Vagina (tissue), 2 donors: ENCODE measurements around the gene MACF1.

Experiments used
- POLR2AphosphoS5 ChIP-seq, 2 donors: sonication (generic); formaldehyde crosslinking; IDR thresholded peaks; one replicate each; pipeline ENCODE4 v1.9.0; 2017; ENCODE audit warnings: antibody characterized with exemption in 2 of 2, mild to moderate bottlenecking in 2 of 2, low read depth in 1 of 2; ENCODE audit not compliant: insufficient read depth in 1 of 2
- TF ChIP-seq, protein P1 (sequence below), 3 experiments: fragments of 450-650 bp in 2 of 3; fragments of 200-600 bp in 1 of 3; sonication (generic) in 1 of 3; IDR thresholded peaks; one replicate each; pipeline ENCODE4 v1.5.1; 2017 to 2019; ENCODE audit warnings: antibody characterized with exemption in 3 of 3, mild to moderate bottlenecking in 2 of 3, moderate library complexity in 2 of 3

DNA sequence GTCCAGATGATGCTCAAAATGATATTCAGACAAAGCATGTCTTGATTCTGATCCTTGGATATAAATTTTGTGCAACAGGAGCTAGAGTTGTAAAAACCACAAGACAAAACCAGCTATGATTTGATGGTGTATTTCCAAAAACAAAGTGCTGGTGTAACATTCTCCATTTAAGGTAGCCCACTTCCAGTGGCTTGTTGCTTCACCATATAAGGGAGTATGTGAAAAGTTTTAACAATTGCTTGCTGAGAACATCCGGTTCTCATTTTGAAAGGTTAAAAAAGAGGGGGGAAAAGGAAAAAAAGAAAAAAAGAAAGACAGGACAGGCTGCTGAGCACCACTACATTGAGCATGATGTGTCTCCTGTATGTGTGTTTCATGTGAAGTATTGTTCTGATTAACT, 123.6 kb downstream of the MACF1 start:
- TF ChIP-seq, protein P1, sequence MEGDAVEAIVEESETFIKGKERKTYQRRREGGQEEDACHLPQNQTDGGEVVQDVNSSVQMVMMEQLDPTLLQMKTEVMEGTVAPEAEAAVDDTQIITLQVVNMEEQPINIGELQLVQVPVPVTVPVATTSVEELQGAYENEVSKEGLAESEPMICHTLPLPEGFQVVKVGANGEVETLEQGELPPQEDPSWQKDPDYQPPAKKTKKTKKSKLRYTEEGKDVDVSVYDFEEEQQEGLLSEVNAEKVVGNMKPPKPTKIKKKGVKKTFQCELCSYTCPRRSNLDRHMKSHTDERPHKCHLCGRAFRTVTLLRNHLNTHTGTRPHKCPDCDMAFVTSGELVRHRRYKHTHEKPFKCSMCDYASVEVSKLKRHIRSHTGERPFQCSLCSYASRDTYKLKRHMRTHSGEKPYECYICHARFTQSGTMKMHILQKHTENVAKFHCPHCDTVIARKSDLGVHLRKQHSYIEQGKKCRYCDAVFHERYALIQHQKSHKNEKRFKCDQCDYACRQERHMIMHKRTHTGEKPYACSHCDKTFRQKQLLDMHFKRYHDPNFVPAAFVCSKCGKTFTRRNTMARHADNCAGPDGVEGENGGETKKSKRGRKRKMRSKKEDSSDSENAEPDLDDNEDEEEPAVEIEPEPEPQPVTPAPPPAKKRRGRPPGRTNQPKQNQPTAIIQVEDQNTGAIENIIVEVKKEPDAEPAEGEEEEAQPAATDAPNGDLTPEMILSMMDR (IDR thresholded peaks at IDR 0.05), result no peak
- no peak for TF ChIP-seq POLR2AphosphoS5 (IDR thresholded peaks at IDR 0.05; ENCODE audit: insufficient read depth in 1 of 2, low read depth in 1 of 2)
